Left colon (tissue), 2 donors: ENCODE measurements around the gene GLO1. TPM values are rescaled to one million over a fixed set of nuclear protein-coding genes. Genes with fewer than 3 reads are reported as not detected.

Experiments used
- ATAC-seq: fragments of 200-7000 bp; cut with Tn5 transposase; one replicate; pipeline ENCODE4 v1.9.1; 2020; ENCODE audit warnings: mild to moderate bottlenecking, moderate library complexity
- DNase-seq, 2 donors: peaks; one replicate each; pipeline ENCODE4 v3.0.0-alpha.2; 2020
- intact Hi-C, 2 donors: fragments of 100-400 bp; cut with DNase I in 1 of 2; cut with micrococcal nuclease in 1 of 2; formaldehyde crosslinking; loops; one replicate each; pipeline versions ENCODE4 v1.11.2 to v1.14.0; 2022; cut with DNase I, micrococcal nuclease
- total RNA-seq, 2 donors: library from RNA; stranded (reverse); fragmentation: NEBNext Ultra II Directional; extraction: Animal tissue kit (Norgen Biotek cat#: 25700); gene quantifications; one replicate each; pipeline ENCODE4 v1.2.1, GENCODE V29; 2021
- donor health status: DM: no; HTN: no; CAD: no.
- donor health status: DM: yes; HTN: yes; CAD: no.

The GLO1 gene
- total RNA-seq, 2 donors from 2014 or later: 49.4 to 58.4 TPM

DNA sequence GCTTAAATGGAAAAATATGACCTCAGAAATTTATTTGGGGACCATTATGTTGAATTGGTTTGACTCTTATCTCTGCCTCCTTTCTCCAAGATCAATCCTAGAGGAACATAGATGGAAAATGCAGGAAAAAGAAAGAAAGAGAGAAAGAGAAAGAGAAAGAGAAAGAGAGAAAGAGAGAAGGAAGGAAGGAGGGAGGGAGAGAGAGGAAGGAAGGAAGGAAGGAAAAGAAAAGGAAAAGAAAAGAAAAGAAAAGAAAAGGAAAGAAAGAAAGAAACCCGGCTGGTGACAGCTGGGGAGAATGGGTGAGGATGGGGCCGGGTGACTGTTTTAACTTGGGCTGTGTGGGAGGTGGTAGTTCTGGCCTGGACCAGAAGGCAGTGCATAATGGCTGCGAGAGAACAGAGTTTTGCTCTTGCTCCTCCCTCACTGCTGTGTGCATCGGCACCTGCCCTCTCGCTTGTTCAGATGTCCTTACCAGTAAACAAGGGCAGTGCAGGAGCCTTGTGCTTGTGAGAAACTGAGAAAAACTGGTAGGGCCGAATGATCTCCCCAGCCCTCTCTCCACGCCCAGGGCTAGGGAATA is 24.7 kb downstream of the GLO1 start:
- ATAC-seq: no peak
- no peak for DNase-seq
- intact Hi-C loops: no loop called here

DNA sequence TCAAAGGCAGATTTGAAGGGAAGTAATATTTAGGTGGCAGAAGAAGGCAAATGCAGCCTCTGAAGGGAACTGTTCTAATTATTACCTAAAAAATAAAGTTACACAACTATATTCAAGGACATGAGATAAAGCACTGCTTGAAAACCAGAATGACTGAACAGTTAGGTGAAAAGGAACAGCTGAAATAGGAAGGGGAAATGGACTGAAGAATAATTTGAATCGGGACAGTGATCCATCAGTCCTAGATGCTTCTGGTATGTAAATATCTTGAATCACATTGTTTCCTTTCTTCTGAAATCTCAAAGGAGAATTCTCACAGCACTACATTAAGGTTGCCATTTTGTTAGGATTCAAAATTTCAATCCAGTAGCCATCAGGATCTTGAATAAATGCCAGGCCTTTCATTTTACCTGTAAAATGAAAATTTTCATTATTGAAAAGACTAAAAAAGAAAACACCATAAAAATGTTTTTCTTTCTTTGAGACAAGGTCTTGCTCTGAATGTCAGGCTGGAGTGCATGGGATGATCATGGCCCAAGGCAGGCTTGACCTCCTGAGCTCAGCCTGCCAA is 25.9 kb downstream of the GLO1 start:
- ATAC-seq (no peak), DNase-seq (no peak)
- intact Hi-C loops: no loop called here

DNA sequence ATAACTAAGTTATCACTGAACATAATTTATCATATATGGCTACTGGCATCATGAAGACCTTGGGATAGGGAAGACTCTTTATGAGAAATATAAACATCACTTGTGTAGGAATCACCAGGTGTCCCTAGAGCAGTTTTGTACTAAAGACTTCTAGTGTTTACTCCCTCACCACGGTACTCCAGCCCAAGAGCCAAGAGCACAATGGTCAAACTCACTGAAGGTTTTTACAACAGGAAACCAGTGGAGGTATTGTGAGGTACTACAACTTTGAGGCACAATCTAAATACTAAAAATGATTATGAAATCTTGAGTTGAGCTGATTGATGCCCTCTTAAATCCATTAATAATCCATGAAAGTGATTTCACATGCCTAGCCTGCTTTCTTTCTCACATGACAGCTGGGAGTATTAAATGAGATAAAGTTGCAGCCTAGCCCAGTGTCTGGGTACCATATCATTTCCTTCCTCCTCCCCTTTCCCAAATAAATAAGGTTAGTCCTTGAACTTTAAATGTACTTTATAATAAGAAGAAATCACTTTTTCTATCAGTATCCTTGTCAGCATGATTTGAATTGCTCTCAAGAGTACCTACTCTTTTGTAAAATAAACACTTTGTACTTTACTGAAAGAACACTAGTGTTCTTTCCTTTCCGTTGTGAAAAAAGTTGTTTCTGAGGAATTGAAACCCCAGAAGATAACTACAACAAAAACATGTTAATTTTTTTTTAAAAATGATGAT is 26.5 kb downstream of the GLO1 start:
- DNase-seq: no peak
- ATAC-seq: no peak
- intact Hi-C loops: no loop called here

DNA sequence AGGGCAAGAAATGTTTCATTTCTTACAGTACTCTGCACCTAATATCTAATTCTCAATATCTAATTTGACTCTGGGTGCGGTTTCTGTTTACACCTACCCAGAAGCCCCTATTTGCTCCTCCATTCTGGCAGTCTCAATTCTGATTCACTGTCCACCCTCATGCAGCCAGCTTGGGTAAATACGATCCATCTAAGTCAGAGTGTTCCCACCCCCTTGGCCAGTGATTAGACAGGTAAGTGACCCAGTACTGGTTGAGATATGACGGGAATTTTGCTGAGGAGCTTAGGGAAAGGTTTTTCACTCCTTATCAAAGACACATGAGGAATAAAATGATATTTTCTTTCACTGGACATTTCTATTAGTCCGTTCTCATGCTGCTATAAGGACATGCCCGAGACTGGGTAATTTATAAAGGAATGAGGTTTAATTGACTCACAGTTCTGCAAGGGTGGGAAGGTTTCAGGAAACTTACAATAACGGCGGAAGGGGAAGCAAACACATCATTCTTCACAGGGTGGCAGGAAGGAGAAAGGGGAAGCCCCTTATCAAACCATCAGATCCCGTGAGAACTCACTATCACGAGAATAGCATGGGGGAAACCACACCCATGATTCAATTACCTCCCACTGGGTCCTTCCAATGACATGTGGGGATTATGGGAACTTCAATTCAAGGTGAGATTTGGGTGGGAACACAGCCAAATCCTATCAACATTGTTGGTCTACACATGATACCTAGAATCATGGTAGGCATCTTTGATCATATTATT is 29.4 kb downstream of the GLO1 start:
- DNase-seq (no peak), ATAC-seq (no peak)

DNA sequence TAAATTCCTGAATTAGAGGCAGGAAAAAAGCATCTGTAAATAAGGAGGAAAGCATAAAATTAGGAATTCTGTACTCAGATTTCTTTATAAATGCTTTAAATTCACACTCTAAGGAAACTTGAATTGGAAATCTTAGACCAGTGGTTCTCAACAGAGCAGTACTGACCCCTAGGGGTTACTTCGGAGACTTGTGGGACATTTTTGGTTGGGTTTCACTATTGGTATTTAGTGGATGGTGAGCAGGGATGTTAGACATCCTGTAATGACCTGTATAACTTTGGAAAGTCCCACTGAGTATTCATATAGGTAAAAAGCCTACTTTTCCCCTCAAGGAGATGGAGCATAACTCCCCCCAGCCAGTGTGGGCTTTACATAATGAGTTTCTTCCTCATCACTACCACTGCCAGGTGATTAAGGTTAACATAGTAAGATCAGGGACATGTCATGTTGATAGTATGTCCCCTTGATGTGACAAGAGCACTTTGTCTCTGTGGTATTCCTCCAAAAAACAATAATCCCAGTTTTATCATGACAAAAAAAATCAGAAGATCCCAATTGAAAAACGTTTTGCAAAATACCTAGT is 31.0 kb downstream of the GLO1 start:
- ATAC-seq (peak; percentile 87), DNase-seq (no peak)
- intact Hi-C loops: no loop called here

More for the DNA sequence above, 29.4 kb downstream of the GLO1 start:
- intact Hi-C loops: no loop called here

DNA sequence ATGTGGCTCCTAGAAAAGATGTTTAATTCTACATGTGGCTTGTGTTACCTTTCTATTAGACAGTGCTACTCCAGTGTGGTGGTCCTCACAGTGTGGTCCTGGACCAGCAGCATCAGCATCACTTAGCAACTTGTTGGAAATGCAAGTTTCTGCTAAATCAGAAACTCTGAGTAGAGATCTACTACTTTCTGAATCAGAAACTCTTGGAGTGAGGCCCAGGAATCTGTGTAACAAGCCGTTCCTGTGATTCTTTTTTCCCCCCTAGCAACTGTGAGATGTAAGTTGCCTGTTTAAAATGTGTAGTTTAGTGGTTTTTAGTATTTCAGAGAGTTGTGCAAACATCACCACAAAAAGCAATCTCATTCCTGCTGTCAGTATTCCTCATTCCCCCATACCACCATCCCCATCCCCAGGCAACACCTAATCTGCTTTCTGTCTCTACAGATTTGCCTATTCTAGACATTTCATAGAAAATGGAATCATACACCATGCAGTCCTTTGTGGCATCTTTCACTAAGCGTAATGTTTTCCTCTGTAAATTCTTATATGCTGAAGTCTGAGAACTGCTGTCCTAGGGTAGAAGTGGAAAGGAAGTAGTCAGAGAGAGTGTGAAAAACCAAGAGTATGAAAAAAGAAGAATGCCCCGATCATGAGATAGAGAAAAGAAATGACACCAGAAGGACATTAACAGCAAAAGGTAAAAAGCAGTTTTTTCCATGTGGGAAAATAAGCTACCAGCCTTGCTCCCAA is 44.4 kb downstream of the GLO1 start:
- ATAC-seq (no peak), DNase-seq (no peak)
- intact Hi-C loops: no loop called here

DNA sequence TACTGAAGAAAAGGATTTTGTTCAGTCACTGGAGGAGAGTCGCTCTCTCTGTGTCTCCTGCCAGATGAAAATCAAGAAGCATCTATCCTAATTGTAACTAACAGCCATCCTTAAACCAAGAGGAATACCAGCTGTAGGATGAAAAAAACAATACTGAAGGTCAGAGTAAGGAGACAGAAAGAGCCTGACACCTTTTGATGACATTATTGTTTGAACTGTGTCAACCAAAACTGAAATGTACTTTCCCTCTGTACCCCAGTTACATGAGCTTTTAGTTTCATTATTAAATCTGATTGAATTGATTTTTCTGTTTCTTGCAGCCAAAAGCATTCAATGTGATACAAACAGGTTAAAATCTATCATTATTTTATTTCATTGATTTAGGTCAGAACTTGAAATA is 46.0 kb downstream of the GLO1 start:
- no peak for DNase-seq
- ATAC-seq: no peak
- intact Hi-C loops: no loop called here

DNA sequence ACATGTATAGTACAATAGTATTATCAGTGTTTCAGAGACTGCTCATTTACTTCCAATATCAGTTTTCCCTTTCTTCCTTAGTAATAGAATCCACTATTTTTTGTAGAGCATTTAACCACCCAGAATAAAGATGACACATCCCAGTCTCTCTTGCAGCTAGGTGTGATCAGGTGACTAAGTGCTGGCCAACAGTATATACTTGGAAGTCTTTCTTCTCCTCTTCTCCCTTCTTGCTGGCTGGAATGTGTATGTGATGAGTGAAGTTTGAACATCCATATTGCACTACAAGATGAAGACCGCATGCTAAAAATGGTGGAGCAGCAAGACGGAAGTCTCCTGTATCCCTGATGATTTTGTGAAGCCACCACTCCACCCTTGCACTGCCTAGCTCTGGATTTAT is 48.7 kb downstream of the GLO1 start:
- DNase-seq: no peak
- no peak for ATAC-seq
- intact Hi-C loops: no loop called here

DNA sequence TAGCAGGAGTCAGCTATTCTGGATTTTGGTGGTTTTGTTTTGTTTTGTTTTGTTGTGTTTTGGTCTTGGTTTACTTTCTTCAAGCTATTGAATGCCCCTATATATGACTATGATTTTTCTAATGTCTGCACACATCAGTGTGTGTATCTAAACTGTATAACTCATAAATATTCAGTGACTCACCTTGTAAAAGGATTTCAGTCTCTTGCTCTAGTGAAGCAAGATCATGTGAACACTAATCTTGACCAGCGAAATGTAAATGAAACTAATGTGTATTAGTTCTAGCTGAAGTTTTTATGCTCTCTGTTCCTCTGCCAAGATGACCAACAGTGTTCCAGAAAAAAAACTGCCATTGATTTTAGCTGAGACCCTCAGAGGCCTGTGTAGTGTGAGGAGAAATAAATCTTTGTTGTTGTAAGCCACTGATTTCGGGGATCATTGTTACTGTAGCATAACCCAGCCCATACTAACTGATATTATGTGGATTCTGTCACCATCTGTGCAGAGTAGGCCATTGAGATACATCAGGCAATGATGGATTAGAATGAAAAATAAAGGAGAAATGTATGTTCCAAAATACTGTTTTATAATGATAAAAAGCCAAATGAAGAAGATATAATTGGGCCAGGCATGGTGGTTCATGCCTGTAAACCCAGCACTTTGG is 51.7 kb downstream of the GLO1 start:
- ATAC-seq (no peak), DNase-seq (no peak)
- intact Hi-C loops: no loop called here

DNA sequence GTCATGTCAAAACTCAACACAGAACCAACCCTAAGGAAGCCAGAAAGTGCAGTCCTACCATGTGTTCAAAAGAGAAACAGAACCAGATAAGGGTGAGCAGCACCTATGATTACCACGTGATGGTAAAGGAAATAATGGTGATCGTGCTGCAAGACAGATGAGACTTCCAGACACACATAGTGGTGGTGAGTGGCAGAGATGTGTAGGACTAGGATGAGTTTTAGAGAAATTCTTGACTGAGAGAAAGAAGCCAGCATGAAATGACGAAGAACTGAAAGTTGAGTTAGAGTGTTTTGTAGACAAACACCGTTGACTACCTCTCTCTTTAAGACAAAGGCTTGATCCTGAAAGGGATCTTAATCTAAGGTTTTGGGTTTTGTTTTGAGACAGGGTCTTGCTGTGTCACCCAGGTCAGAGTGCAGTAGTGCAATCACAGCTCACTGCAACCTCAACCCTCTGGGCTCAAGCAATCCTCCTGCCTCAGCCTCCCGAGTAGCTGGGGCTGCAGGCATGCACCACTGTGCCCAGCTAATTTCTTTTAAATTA is 52.7 kb downstream of the GLO1 start:
- intact Hi-C loops: no loop called here
- DNase-seq: no peak
- no peak for ATAC-seq

DNA sequence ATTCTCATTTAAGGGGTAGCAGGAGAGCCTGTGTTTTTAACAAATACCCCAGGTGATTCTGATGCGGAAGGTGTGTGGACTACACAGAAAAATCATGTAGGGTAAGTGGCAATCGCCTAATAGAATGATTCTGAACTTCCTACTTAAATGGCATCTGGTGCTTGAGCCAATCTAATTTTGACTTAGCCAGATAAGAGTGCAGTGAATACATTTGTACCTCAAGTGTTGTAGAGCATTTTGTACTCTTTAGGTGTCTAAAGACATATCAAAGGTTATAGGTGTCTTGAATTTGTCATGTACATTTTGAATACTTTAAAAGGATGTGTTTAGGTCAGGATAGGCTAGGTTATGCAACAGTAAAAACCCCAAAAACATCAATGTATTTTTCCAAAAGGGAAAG is 53.2 kb downstream of the GLO1 start:
- ATAC-seq (no peak), DNase-seq (no peak)

DNA sequence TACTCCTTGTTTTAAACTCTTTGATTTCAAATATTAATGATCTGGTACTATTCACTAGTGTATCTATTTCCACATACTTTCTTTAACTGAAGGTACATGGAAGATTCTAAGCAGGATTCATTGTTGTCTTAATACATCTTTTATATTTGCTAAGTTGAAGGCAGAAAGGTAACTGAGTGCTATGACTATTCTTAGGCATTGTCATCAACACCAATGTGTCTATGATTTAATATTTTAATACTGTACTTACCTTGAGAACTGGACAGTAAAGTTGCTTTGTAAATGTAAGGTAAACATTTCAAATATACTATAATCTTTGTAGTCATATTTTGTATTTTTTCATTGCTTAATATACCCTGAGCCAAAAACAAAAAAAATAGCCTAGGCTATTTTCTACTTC is 54.3 kb downstream of the GLO1 start:
- intact Hi-C loops: no loop called here
- ATAC-seq (no peak), DNase-seq (no peak)

More for the DNA sequence above, 53.2 kb downstream of the GLO1 start:
- intact Hi-C loops: no loop called here

DNA sequence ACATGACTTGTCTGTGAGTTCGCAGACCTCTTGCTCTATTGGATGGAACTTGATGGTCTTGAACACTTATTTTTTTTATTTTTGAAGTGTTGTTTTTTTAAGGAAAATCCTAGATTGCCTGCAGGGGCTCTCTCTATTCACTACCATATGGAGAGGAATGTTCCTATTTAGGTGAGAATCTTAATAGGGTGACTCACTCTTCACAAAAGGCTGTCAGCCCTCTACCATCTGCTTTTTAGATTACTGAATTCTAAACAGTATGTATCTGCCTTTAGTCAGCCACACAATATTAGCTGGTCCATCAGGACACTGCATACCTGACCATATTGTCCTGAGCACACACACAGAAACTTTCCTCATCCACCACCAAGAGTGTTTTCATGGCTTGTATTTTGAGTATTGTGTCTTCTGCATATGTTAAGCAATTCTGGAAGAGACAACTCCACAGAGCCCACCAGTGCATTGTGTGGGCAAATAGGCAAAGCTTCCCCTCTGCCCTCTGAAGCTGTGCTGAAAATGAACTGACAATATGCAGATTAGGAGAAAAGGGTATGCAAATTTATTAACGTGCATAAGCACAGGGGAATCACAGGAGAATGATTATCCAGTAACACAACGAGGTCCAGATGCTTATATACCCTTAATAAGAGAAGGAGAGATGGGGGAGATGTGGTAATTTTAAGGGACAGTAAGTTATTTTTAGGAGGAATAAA is 56.6 kb downstream of the GLO1 start:
- DNase-seq (no peak), ATAC-seq (no peak)
- intact Hi-C loops: no loop called here

DNA sequence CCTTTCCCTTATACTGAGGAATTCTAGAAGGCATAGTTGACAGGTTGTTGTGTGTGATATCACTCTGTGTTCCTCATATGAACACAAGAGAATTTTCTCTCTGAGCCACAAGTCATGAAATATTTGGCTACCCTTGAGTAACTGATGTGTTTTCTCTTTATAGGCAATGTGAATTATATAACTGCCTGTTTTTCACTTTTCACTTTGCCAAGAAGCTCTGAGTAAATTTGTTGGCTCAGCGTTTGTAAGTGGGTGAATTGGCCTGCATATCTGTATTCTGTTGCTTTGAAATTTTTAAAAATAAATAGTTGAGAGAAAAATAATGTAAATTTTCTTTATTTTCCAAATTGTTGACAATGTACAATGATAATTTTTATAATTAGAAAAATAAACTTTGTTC is 58.0 kb downstream of the GLO1 start:
- intact Hi-C loops: no loop called here
- DNase-seq (no peak), ATAC-seq (no peak)

DNA sequence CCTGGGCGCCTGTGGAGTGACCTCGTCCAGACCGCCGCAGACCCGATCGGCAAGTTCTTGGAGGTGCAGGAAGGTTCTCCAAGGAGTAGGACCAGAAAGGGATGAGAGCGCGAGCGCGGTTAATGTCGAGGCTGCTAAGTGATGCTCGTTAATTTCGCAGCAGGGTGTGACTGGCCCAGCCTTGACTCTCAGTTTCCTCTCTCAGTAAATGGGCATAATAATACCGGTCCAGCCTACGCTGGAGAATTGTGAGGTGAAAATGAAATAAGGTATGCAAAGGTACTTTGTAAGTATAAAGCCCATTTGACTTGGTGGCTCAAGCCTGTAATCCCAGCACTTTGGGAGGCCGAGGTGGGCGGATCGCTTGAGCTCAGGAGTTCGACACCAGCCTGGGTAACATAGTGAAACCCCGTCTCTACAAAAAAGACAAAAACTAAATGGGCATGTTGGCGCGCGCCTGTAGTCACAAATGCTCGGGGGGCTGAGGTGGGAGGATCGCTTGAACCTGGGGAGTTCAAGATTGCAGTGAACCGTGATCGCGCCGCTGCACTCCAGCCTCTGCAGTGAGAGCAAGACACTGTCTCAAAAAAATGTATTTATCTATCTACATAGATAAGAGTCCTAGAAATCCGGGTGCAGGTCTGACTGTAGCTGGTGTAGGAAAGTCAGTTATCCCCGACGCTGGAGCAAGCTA is 62.6 kb downstream of the GLO1 start:
- intact Hi-C loops: no loop called here
- DNase-seq: peak; percentile 10 to 27
- no peak for ATAC-seq

DNA sequence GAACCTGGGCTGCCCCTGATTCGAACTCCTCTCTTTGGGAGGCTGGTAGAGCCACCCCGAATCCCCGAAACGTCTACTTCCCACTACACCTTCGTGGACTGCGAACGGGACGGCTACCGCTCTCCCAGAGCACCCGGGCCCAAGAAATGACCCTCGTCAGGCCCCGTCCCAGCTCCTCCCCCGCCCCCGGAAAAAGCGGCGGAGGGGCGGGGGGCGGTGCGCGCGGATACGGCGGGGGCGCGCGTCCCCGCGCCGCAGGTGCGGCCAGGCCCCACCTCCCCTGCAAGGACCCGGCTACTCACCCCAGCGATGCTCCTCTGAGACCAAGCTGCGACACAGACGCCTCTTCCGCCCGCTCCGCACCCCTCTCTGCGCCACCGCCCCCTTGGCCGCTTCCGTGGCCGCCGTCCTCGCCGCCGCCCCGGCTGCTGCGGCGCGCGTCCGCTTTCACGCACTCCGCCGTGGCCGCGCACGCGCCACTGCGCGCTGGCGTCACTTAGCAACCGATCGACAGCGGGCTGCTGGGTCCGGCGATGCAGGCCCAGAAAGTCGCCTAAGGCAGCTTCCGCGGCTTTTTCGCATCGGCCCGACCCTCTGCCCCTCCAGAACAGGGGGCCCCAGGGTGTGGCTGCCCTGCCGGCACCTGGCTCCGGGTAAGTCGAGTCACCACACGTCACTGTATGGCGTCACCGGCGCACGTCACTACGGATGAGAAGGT is 63.3 kb downstream of the GLO1 start, which contains the start of gene BTBD9:
BTBD9 (minus strand) TSS at position 432 of the 718 bp plus-strand sequence.
- intact Hi-C loops: no loop called here
- ATAC-seq (peak; percentile 87), DNase-seq (peak; percentile 76 to 87)
